HepG2 (cell line): ENCODE data around the gene PTPRE. TPM values are rescaled to one million over a fixed set of nuclear protein-coding genes. Genes with fewer than 3 reads are reported as not detected.

Source experiments
- ATAC-seq: fragments of 200-7000 bp; cut with Tn5 transposase; 3 replicates; pipeline ENCODE4 v1.9.1; 2020; ENCODE audit warnings: mild to moderate bottlenecking, moderate library complexity
- BruUV-seq: library from RNA; stranded (reverse); fragments of 400-500 nt; replicated peaks from 2 replicates; lab custom pipeline; 2021; lab: Mats Ljungman, UMichigan
- CTCF ChIA-PET: fragments of 300-600 bp; formaldehyde crosslinking; extraction: SDS; loops from one replicate; lab custom pipeline; 2021; ENCODE audit warnings: low total read pairs, inconsistent platforms, low intra/inter-chr PET ratio; lab: Yijun Ruan, JAX
- POLR2A ChIA-PET: fragments of 350-600 bp; sonication (Branson Sonifier 250); formaldehyde crosslinking; loops from one replicate; lab custom pipeline; 2020; ENCODE audit warnings: antibody characterized with exemption, inconsistent platforms; lab: Yijun Ruan, JAX
- DNase-seq: peaks from one replicate; pipeline ENCODE4 v3.0.0-alpha.2; 2015; ENCODE audit warnings: low spot score
- FAIRE-seq: peaks from 3 replicates; lab custom pipeline; 2011; peaks lifted over from hg19 to GRCh38; lab: Jason Lieb, UNC
- H2AFZ ChIP-seq: one replicate; pipeline ENCODE4 v1.6.1; 2011; ENCODE audit warnings: low read length, inconsistent platforms
- H3K27ac ChIP-seq: fragments of 300-600 bp; 3 replicates; pipeline ENCODE4 v1.8.0; 2011; ENCODE audit warnings: mixed run types, mild to moderate bottlenecking, mixed read lengths, low read length, inconsistent platforms; ENCODE audit not compliant: insufficient read depth; ENCODE audit errors: extremely low read length
- H3K27me3 ChIP-seq, 2 experiments: fragments of 200-600 bp in 1 of 2; 2 replicates in 1 of 2; 3 replicates in 1 of 2; pipeline versions ENCODE4 v1.6.0 to v1.8.0; 2011; ENCODE audit warnings: low read length in 2 of 2, mild to moderate bottlenecking in 2 of 2, moderate library complexity in 2 of 2, inconsistent platforms in 1 of 2; ENCODE audit not compliant: insufficient read depth in 2 of 2, control insufficient read depth in 1 of 2
- H3K36me3 ChIP-seq, 2 experiments: fragments of 200-600 bp in 1 of 2; replicated peaks in 1 of 2; 2 replicates in 1 of 2; 3 replicates in 1 of 2; pipeline versions ENCODE4 v1.5.1 to v1.8.0; 2011; ENCODE audit warnings: low read length in 2 of 2, inconsistent platforms in 1 of 2; ENCODE audit not compliant: insufficient read depth in 2 of 2, control insufficient read depth in 1 of 2
- H3K4me1 ChIP-seq: 2 replicates; pipeline ENCODE4 v1.5.1; 2012; ENCODE audit warnings: low read length, inconsistent platforms; ENCODE audit not compliant: insufficient read depth
- H3K4me2 ChIP-seq: 2 replicates; pipeline ENCODE4 v1.6.0; 2011; ENCODE audit warnings: low read depth, low read length, inconsistent platforms
- H3K4me3 ChIP-seq, 3 experiments: fragments of 200-600 bp in 1 of 3; sonication (generic), shearing (Covaris generic) in 1 of 3; replicated peaks in 1 of 3; 2 replicates each; pipeline ENCODE4 v1.5.1; 2011 to 2016; ENCODE audit warnings: low read length in 3 of 3, inconsistent platforms in 2 of 3, low read depth in 2 of 3, mild to moderate bottlenecking in 2 of 3, control low read depth in 1 of 3, mixed read lengths in 1 of 3; ENCODE audit not compliant: insufficient read depth in 1 of 3
- H3K79me2 ChIP-seq: one replicate; pipeline ENCODE4 v1.6.1; 2011; ENCODE audit warnings: low read length, inconsistent platforms; ENCODE audit not compliant: insufficient read depth
- H3K9ac ChIP-seq: 2 replicates; pipeline ENCODE4 v1.6.0; 2011; ENCODE audit warnings: mild to moderate bottlenecking, low read depth, low read length, inconsistent platforms; ENCODE audit not compliant: insufficient read depth
- H3K9me3 ChIP-seq: 2 replicates; pipeline ENCODE4 v1.5.1; 2012; ENCODE audit warnings: mild to moderate bottlenecking, low read length
- H4K20me1 ChIP-seq: 2 replicates; pipeline ENCODE4 v1.6.0; 2011; ENCODE audit warnings: inconsistent platforms, mild to moderate bottlenecking, low read length, moderate library complexity; ENCODE audit not compliant: insufficient read depth
- AKAP8 ChIP-seq: sonication (generic); formaldehyde crosslinking; IDR thresholded peaks from 2 replicates; pipeline ENCODE4 v1.5.1; 2020; ENCODE audit warnings: mild to moderate bottlenecking, missing genetic modification reagents
- MLLT10 ChIP-seq: sonication (generic); formaldehyde crosslinking; IDR thresholded peaks from 2 replicates; pipeline ENCODE4 v1.4.0; 2020; ENCODE audit warnings: missing genetic modification reagents
- RXRA ChIP-seq: sonication (generic); formaldehyde crosslinking; IDR thresholded peaks from 2 replicates; pipeline ENCODE4 v1.5.1; 2020; ENCODE audit warnings: missing genetic modification reagents
- STAT6 ChIP-seq: sonication (generic); formaldehyde crosslinking; IDR thresholded peaks from 2 replicates; pipeline ENCODE4 v1.4.0; 2020; ENCODE audit warnings: missing genetic modification reagents, mild to moderate bottlenecking, borderline replicate concordance
- TBL1XR1 ChIP-seq: fragments of 150-350 bp; IDR thresholded peaks from 2 replicates; pipeline ENCODE4 v1.6.1; 2014; ENCODE audit warnings: borderline replicate concordance, low read length; ENCODE audit not compliant: partially characterized antibody
- ZBTB20 ChIP-seq: sonication (generic); formaldehyde crosslinking; IDR thresholded peaks from 2 replicates; pipeline ENCODE4 v1.8.1; 2023; ENCODE audit warnings: missing genetic modification reagents, low read depth, mild to moderate bottlenecking, borderline replicate concordance
- ZNF317 ChIP-seq: sonication (generic); formaldehyde crosslinking; IDR thresholded peaks from 2 replicates; pipeline ENCODE4 v1.5.0; 2020; ENCODE audit warnings: mild to moderate bottlenecking, missing genetic modification reagents
- WGBS: methylation state at CpG from one replicate; pipeline ENCODE4 v1.1.6; 2017; ENCODE audit warnings: low lambda C conversion rate; 5-methylcytosine and 5-hydroxymethylcytosine counted together
- in situ Hi-C: cut with HindIII; loops from 2 replicates; pipeline ENCODE4 v1.10.0; 2017; ENCODE audit warnings: low pct_unique_long_range_greater_than_20kb; ENCODE audit not compliant: extremely low pct_ligation_motif_present
- intact Hi-C: fragments of 100-400 bp; cut with micrococcal nuclease; formaldehyde crosslinking; loops from one replicate; pipeline ENCODE4 v1.10.0; 2022; ENCODE audit not compliant: unreplicated experiment
- polyA plus RNA-seq, 8 experiments: library from polyadenylated mRNA; depleted of rRNA in 3 of 8; stranded (reverse) in 7 of 8; unstranded in 1 of 8; fragments of >200 nt; fragmentation: Illumina TruSeq in 4 of 8; extraction: Trizol in 4 of 8; gene quantifications; 2 replicates each; pipeline versions ENCODE4 v1.2.1 to v1.2.3, GENCODE V29; 2011 to 2016; ENCODE audit warnings: low read depth in 4 of 8, missing spikeins in 1 of 8, mixed read lengths in 1 of 8; ENCODE audit not compliant: insufficient read depth in 1 of 8
- total RNA-seq, 5 experiments: library from RNA; depleted of rRNA; stranded (reverse); fragments of >200 nt; fragmentation: Illumina TruSeq; extraction: Trizol; gene quantifications; 2 replicates each; pipeline ENCODE4 v1.2.3, GENCODE V29; 2016; ENCODE audit warnings: low read depth in 1 of 5

PTPRE gene
- total and polyA plus RNA-seq, 2 of the 13 experiments (the other 11 are each of a cell fraction or from before 2014, with no cell fraction given): 0.01 to 0.02 TPM

- H3K79me2 ChIP-seq: no peaks in the 10 kb centered on the region
- CTCF ChIA-PET: interaction anchor here (2.6 kb wide), 1 partner anchor 161 kb away, joined by 7 read pairs; the partner anchor contains the start of gene PTPRE
- intact Hi-C loops: loop anchor here (5.0 kb wide), 1 partner anchor 351 kb away; no protein-coding TSS in a partner anchor
- H3K36me3 ChIP-seq: no peaks in the 10 kb centered on the region
- no peak for ATAC-seq
- no peak overlapping the region for H3K9ac ChIP-seq
- no peak for FAIRE-seq
- WGBS: 40% methylated on average over 1 of the region's 25 CpGs
- H3K27ac ChIP-seq: no peak overlapping the region
- BruUV-seq: no TSS peak
- no peak overlapping the region for H3K4me3 ChIP-seq
- TF ChIP-seq AKAP8 (CRISPR knock-in tag) (no peak), RXRA (CRISPR knock-in tag) (no peak), ZBTB20 (no peak), STAT6 (CRISPR knock-in tag) (no peak), ZNF317 (CRISPR knock-in tag) (no peak), TBL1XR1 (no peak), MLLT10 (CRISPR knock-in tag) (no peak)
- POLR2A ChIA-PET: no interaction called here
- no peaks in the 10 kb centered on the region for H3K4me1 ChIP-seq
- H4K20me1 ChIP-seq: no peaks in the 10 kb centered on the region
- peaks cover 10 to 59% of the 10 kb centered on the region in 2 experiments; a peak in 3 of 5 replicates for H3K27me3 ChIP-seq
- in situ Hi-C loops: loop anchor here (5.0 to 10.0 kb wide), 2 partner anchors 161 to 353 kb away; partner anchors contain the start of gene PTPRE
- no peak overlapping the region for H3K4me2 ChIP-seq
- H2AFZ ChIP-seq: no peak overlapping the region
- no peak for DNase-seq
- H3K9me3 ChIP-seq: no peaks in the 10 kb centered on the region
These were observed 160.9 kb downstream of the PTPRE start for GRCh38 chr10:128067691-128068397.
